B cell (primary cell): ENCODE results near the gene ZNF878. TPM values are rescaled to one million over a fixed set of nuclear protein-coding genes. Genes with fewer than 3 reads are reported as not detected.

ENCODE experiments used
- ATAC-seq: fragments of 200-7000 bp; cut with Tn5 transposase; one replicate; pipeline ENCODE4 v1.10.0; 2021; ENCODE audit warnings: low read depth, mild to moderate bottlenecking, moderate number of reproducible peaks, moderate library complexity
- CTCF ChIA-PET: fragments of 350-600 bp; sonication (Branson Sonifier 250); formaldehyde crosslinking; loops from one replicate; lab custom pipeline; 2021; ENCODE audit warnings: antibody characterized with exemption, inconsistent platforms; lab: Charles Lee
- POLR2A ChIA-PET: fragments of 350-600 bp; sonication (Branson Sonifier 250); formaldehyde crosslinking; loops from one replicate; lab custom pipeline; 2021; ENCODE audit warnings: antibody characterized with exemption; lab: Charles Lee
- DNase-seq: peaks from one replicate; pipeline ENCODE4 v3.0.0; 2013
- H2AFZ ChIP-seq: 2 replicates; pipeline ENCODE4 v1.6.1; 2012; ENCODE audit warnings: mild to moderate bottlenecking, low read depth, low read length; ENCODE audit not compliant: insufficient read depth, poor library complexity, severe bottlenecking
- H3K27ac ChIP-seq, 2 donors: 1 replicate in 1 of 2; 2 replicates in 1 of 2; pipeline ENCODE4 v1.5.1; 2012 to 2013; ENCODE audit warnings: low read length in 2 of 2, mild to moderate bottlenecking in 2 of 2, moderate library complexity in 1 of 2
- H3K27me3 ChIP-seq, 4 experiments: fragments of 200-600 bp in 1 of 4; sonication (generic) in 1 of 4; replicated peaks in 1 of 4; 1 replicate in 2 of 4; 2 replicates in 2 of 4; pipeline versions ENCODE4 v1.6.1 to v1.7.0; 2013 to 2016; ENCODE audit warnings: low read length in 3 of 4, mild to moderate bottlenecking in 2 of 4, mixed read lengths in 1 of 4, moderate library complexity in 1 of 4; ENCODE audit not compliant: insufficient read depth in 4 of 4, control insufficient read depth in 3 of 4; ENCODE audit errors: control extremely low read depth in 1 of 4
- H3K36me3 ChIP-seq, 2 experiments: replicated peaks in 1 of 2; 1 replicate in 1 of 2; 2 replicates in 1 of 2; pipeline versions ENCODE4 v1.6.1 to v1.7.1; 2013; ENCODE audit warnings: low read length in 1 of 2; ENCODE audit not compliant: insufficient read depth in 2 of 2, control insufficient read depth in 1 of 2; ENCODE audit errors: control extremely low read depth in 1 of 2, extremely low read depth in 1 of 2
- H3K4me1 ChIP-seq, 2 donors: fragments of 200-600 bp in 1 of 2; sonication (generic) in 1 of 2; 1 replicate in 1 of 2; 2 replicates in 1 of 2; pipeline versions ENCODE4 v1.5.1 to v1.6.1; 2013 to 2017; ENCODE audit warnings: low read length in 2 of 2; ENCODE audit not compliant: control insufficient read depth in 2 of 2, insufficient read depth in 2 of 2
- H3K4me2 ChIP-seq: replicated peaks from 2 replicates; pipeline ENCODE3; 2012; ENCODE audit warnings: mild to moderate bottlenecking, low read depth, low read length; ENCODE audit not compliant: poor library complexity, severe bottlenecking
- H3K4me3 ChIP-seq, 5 experiments: fragments of 200-600 bp in 1 of 5; sonication (generic) in 1 of 5; 1 replicate in 3 of 5; 2 replicates in 2 of 5; pipeline versions ENCODE4 v1.5.1 to v1.7.0; 2011 to 2016; ENCODE audit warnings: low read length in 4 of 5, mild to moderate bottlenecking in 4 of 5, low read depth in 2 of 5, control low read depth in 1 of 5, moderate library complexity in 1 of 5; ENCODE audit not compliant: insufficient read depth in 1 of 5; ENCODE audit errors: control extremely low read depth in 1 of 5, extremely low read depth in 1 of 5
- H3K79me2 ChIP-seq: fragments of 200-600 bp; sonication (generic); one replicate; pipeline ENCODE4 v1.6.0; 2016; ENCODE audit warnings: low read length; ENCODE audit not compliant: control insufficient read depth, insufficient read depth
- H3K9ac ChIP-seq: fragments of 200-600 bp; sonication (generic); 2 replicates; pipeline ENCODE4 v1.6.1; 2017; ENCODE audit warnings: mild to moderate bottlenecking, low read length, moderate library complexity
- H3K9me3 ChIP-seq, 3 donors: one replicate each; pipeline versions ENCODE4 v1.6.1 to v1.7.1; 2013; ENCODE audit warnings: low read length in 2 of 3; ENCODE audit not compliant: control insufficient read depth in 2 of 3, insufficient read depth in 1 of 3; ENCODE audit errors: control extremely low read depth in 1 of 3
- H4K20me1 ChIP-seq: 2 replicates; pipeline ENCODE4 v1.6.0; 2012; ENCODE audit warnings: mild to moderate bottlenecking, low read length; ENCODE audit not compliant: insufficient read depth, control insufficient read depth, poor library complexity, severe bottlenecking
- H3K27ac Mint-ChIP-seq: one replicate; pipeline ENCODE4 v1.8.0; 2021; ENCODE audit warnings: mixed read lengths
- H3K27me3 Mint-ChIP-seq: one replicate; pipeline ENCODE4 v1.8.0; 2021; ENCODE audit warnings: mixed read lengths
- H3K4me1 Mint-ChIP-seq: one replicate; pipeline ENCODE4 v1.8.0; 2021; ENCODE audit warnings: mixed read lengths
- H3K4me3 Mint-ChIP-seq: one replicate; pipeline ENCODE4 v1.8.0; 2021; ENCODE audit warnings: mixed read lengths
- H3K9me3 Mint-ChIP-seq: one replicate; pipeline ENCODE4 v1.8.0; 2022; ENCODE audit warnings: mixed read lengths; ENCODE audit not compliant: insufficient read depth
- EZH2 ChIP-seq: IDR thresholded peaks from 2 replicates; pipeline ENCODE4 v1.6.1; 2012; ENCODE audit warnings: borderline replicate concordance, low read depth, mild to moderate bottlenecking, moderate library complexity, low read length; ENCODE audit not compliant: insufficient read depth, poor library complexity, severe bottlenecking
- WGBS: methylation state at CpG from one replicate; pipeline ENCODE4 v1.1.5; 2013; ENCODE audit warnings: missing lambda C conversion rate; ENCODE audit not compliant: insufficient coverage; 5-methylcytosine and 5-hydroxymethylcytosine counted together
- intact Hi-C: fragments of 100-400 bp; cut with micrococcal nuclease; formaldehyde crosslinking; loops from one replicate; pipeline ENCODE4 v1.10.0; 2022
- polyA plus RNA-seq: library from polyadenylated mRNA; depleted of rRNA; stranded (reverse); fragments of >200 nt; gene quantifications from 2 replicates; pipeline ENCODE4 v1.2.3, GENCODE V29; 2012
- total RNA-seq, 2 donors: library from RNA; stranded (reverse); fragments of 120-200 nt in 1 of 2; gene quantifications; 1 replicate in 1 of 2; 2 replicates in 1 of 2; pipeline versions ENCODE4 v1.2.3 to v1.2.4, GENCODE V29; 2013 to 2022
- TF ChIP-seq, protein P1 (sequence below): fragments of 200-600 bp; IDR thresholded peaks from one replicate; pipeline ENCODE4 v1.8.0; 2022; ENCODE audit warnings: antibody characterized with exemption, mild to moderate bottlenecking

The ZNF878 gene
- total and polyA plus RNA-seq, 2 donors (not counting 1 experiment from before 2014, with no cell fraction given), result 0.04 TPM; not detected in 1

DNA sequence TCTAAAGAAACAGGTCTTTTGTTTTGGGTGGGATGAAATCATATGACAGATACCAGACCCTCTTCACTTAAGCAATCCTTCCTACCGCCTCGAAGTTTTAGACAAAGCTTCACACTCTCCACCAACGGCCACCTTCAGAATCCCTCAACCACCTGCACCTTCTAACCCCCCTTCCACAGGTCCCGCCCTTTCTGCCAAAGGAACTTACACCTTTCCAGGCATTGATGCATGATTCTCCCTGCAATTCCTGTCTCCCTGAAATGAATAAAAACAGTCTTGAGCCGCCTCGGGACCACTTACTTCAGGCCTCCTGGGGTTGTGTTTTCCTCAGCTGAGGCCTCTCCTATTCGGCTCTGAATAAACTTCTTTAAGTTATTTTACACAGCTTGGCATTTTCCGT lies 18.1 kb downstream of the ZNF878 start:
- DNase-seq, result no peak
- no peaks in the 10 kb centered on the region for H3K36me3 ChIP-seq
- no peaks in the 10 kb centered on the region for H4K20me1 ChIP-seq
- no peak for ATAC-seq
- ChIA-PET CTCF (interaction anchor here (0.6 to 1.9 kb wide), 6 partner anchors 14 to 1572 kb away, joined by 3 to 10 read pairs (median 4); partner anchors contain the start of gene ZNF20), POLR2A (interaction anchor here (0.5 to 1.8 kb wide), 2 partner anchors 46 to 505 kb away, joined by 6 to 10 read pairs; no protein-coding TSS in a partner anchor)
- H2AFZ ChIP-seq, result peak overlapping the region; percentile 87
- H3K9ac ChIP-seq, result no peak overlapping the region
- Mint-ChIP-seq H3K4me3 (peak overlapping the region; percentile 74), H3K27me3 (no peaks in the 10 kb centered on the region), H3K27ac (peak overlapping the region; percentile 54), H3K9me3 (no peaks in the 10 kb centered on the region), H3K4me1 (peaks cover 19% of the 10 kb centered on the region)
- H3K4me3 ChIP-seq, result peak overlapping the region in 1 of 5 experiments; percentile 88
- no peaks in the 10 kb centered on the region for H3K27me3 ChIP-seq
- no peak overlapping the region for H3K27ac ChIP-seq
- WGBS, result 60% methylated on average over 4 of the region's 8 CpGs
- intact Hi-C loops, result loop anchor here (2.0 kb wide), 1 partner anchor 70 kb away; the partner anchor contains the start of gene ZNF763
- no peak for TF ChIP-seq EZH2
- H3K79me2 ChIP-seq, result no peaks in the 10 kb centered on the region
- peaks cover 3 to 13% of the 10 kb centered on the region in 2 donors for H3K4me1 ChIP-seq
- H3K4me2 ChIP-seq, result peak overlapping the region; percentile 91
- peaks cover 0 to 3% (median 0%) of the 10 kb centered on the region in 3 donors for H3K9me3 ChIP-seq

GRCh38 chr19:12034198-12034597 lies 18.6 kb downstream of the ZNF878 start:
- Mint-ChIP-seq H3K27ac (peak overlapping the region; percentile 54), H3K4me3 (peak overlapping the region; percentile 74), H3K27me3 (no peaks in the 10 kb centered on the region), H3K4me1 (peaks cover 19% of the 10 kb centered on the region), H3K9me3 (no peaks in the 10 kb centered on the region)
- Histone ChIP-seq H3K4me3 (no peak overlapping the region), H3K4me2 (no peak overlapping the region), H3K9me3 (peaks cover 0 to 4% (median 1%) of the 10 kb centered on the region in 3 donors), H2AFZ (no peak overlapping the region), H3K9ac (no peak overlapping the region), H3K4me1 (peaks cover 3 to 13% of the 10 kb centered on the region in 2 donors), H3K36me3 (no peaks in the 10 kb centered on the region), H3K27me3 (no peaks in the 10 kb centered on the region), H4K20me1 (no peaks in the 10 kb centered on the region), H3K27ac (no peak overlapping the region), H3K79me2 (no peaks in the 10 kb centered on the region)
- no peak for ATAC-seq
- TF ChIP-seq, protein P1, sequence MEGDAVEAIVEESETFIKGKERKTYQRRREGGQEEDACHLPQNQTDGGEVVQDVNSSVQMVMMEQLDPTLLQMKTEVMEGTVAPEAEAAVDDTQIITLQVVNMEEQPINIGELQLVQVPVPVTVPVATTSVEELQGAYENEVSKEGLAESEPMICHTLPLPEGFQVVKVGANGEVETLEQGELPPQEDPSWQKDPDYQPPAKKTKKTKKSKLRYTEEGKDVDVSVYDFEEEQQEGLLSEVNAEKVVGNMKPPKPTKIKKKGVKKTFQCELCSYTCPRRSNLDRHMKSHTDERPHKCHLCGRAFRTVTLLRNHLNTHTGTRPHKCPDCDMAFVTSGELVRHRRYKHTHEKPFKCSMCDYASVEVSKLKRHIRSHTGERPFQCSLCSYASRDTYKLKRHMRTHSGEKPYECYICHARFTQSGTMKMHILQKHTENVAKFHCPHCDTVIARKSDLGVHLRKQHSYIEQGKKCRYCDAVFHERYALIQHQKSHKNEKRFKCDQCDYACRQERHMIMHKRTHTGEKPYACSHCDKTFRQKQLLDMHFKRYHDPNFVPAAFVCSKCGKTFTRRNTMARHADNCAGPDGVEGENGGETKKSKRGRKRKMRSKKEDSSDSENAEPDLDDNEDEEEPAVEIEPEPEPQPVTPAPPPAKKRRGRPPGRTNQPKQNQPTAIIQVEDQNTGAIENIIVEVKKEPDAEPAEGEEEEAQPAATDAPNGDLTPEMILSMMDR, result no peak
- TF ChIP-seq EZH2, result no peak
- DNase-seq, result no peak
- 100% methylated on average over 1 of the region's 2 CpGs for WGBS
- intact Hi-C loops, result loop anchor here (2.0 kb wide), 1 partner anchor 69 kb away; the partner anchor contains the start of gene ZNF763
- POLR2A ChIA-PET, result no interaction called here
- CTCF ChIA-PET, result interaction anchor here (0.6 to 1.3 kb wide), 4 partner anchors 14 to 1572 kb away, joined by 3 to 4 read pairs (median 3); partner anchors contain the start of gene ZNF20
